Right atrium auricular region (tissue), 2 donors: Measurements from ENCODE around the gene LCLAT1. TPM values are rescaled to one million over a fixed set of nuclear protein-coding genes. Genes with fewer than 3 reads are reported as not detected.
"Not testable (repeated sequence)": the region's sequence is repeated elsewhere in the genome, so short reads cannot be mapped to it uniquely, and the experiment has no call there.

Experiments used
- DNase-seq: peaks from one replicate; pipeline ENCODE4 v3.0.0-alpha.2; 2019; ENCODE audit warnings: low spot score
- H3K27ac ChIP-seq, 2 donors: fragments of 200-600 bp; sonication (generic); 1 replicate in 1 of 2; 2 replicates in 1 of 2; pipeline ENCODE4 v1.5.1; 2016 to 2019
- H3K27me3 ChIP-seq, 2 donors: fragments of 200-600 bp; sonication (generic); one replicate each; pipeline versions ENCODE4 v1.5.1 to v1.6.0; 2017 to 2019
- H3K36me3 ChIP-seq: fragments of 200-600 bp; sonication (generic); one replicate; pipeline ENCODE4 v1.5.1; 2016
- H3K4me1 ChIP-seq, 2 donors: fragments of 200-600 bp; sonication (generic); one replicate each; pipeline versions ENCODE4 v1.5.1 to v1.6.0; 2017 to 2019
- H3K4me3 ChIP-seq, 2 donors: fragments of 200-600 bp; sonication (generic); 1 replicate in 1 of 2; 2 replicates in 1 of 2; pipeline ENCODE4 v1.5.1; 2017 to 2019; ENCODE audit warnings: mild to moderate bottlenecking in 1 of 2, moderate library complexity in 1 of 2
- H3K9me3 ChIP-seq, 2 donors: fragments of 200-600 bp; sonication (generic); one replicate each; pipeline ENCODE4 v1.5.1; 2019
- total RNA-seq, 2 donors: library from RNA; depleted of rRNA; stranded (reverse); fragments of >200 nt; gene quantifications; one replicate each; pipeline ENCODE4 v1.1.0, GENCODE V29; 2016
- TF ChIP-seq, protein P1 (sequence below), 2 donors: fragments of 200-600 bp; sonication (generic); IDR thresholded peaks; one replicate each; pipeline ENCODE4 v1.5.1; 2019; ENCODE audit warnings: antibody characterized with exemption in 2 of 2

LCLAT1 gene
- total RNA-seq, 2 donors from 2014 or later, result 13.2 to 14.3 TPM

DNA sequence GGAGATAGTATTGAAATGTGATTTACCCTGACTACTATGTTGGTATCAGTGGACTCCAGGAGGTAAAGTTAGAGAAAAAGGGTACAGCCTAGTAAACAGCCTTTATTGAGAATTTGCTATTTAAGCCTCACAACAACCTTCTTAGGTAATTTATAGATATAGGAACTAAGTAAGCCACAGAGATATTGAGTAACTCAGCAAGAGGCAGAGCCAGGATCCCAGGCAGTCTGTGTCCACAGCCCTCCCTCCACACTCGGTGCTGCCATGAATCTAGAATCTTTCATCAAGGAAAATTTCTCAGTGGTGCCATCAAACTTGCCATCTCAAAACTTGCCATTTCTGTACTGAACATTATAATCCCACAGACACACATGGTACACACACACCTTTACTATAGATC, 189.3 kb downstream of the LCLAT1 start:
- peaks cover 9% of the 10 kb centered on the region for H3K36me3 ChIP-seq
- no peaks in the 10 kb centered on the region for H3K9me3 ChIP-seq
- no peaks in the 10 kb centered on the region for H3K27me3 ChIP-seq
- no peak for DNase-seq
- no peak overlapping the region for H3K4me3 ChIP-seq
- H3K4me1 ChIP-seq, result no peaks in the 10 kb centered on the region
- TF ChIP-seq, protein P1, sequence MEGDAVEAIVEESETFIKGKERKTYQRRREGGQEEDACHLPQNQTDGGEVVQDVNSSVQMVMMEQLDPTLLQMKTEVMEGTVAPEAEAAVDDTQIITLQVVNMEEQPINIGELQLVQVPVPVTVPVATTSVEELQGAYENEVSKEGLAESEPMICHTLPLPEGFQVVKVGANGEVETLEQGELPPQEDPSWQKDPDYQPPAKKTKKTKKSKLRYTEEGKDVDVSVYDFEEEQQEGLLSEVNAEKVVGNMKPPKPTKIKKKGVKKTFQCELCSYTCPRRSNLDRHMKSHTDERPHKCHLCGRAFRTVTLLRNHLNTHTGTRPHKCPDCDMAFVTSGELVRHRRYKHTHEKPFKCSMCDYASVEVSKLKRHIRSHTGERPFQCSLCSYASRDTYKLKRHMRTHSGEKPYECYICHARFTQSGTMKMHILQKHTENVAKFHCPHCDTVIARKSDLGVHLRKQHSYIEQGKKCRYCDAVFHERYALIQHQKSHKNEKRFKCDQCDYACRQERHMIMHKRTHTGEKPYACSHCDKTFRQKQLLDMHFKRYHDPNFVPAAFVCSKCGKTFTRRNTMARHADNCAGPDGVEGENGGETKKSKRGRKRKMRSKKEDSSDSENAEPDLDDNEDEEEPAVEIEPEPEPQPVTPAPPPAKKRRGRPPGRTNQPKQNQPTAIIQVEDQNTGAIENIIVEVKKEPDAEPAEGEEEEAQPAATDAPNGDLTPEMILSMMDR (IDR thresholded peaks at IDR 0.05), result no peak
- H3K27ac ChIP-seq, result no peak overlapping the region

DNA sequence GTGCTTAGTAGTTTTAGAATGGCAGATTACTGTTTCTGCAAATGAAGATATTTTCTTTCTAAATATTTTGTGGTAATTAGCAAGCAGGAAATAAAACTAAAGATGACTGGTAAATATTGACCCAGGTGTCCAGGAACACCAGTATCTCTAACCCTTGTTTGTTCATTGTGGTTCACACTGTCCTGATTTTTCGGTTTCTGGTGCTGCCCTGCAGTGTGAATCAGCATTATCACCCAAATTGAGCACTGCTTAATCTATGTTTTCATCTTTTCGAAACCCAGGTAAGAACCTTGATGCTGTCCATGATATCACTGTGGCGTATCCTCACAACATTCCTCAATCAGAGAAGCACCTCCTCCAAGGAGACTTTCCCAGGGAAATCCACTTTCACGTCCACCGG, 192.8 kb downstream of the LCLAT1 start:
- H3K4me3 ChIP-seq, result no peak overlapping the region
- no peak for DNase-seq
- peaks cover 9% of the 10 kb centered on the region for H3K36me3 ChIP-seq
- no peak overlapping the region for H3K27ac ChIP-seq
- no peaks in the 10 kb centered on the region for H3K27me3 ChIP-seq
- H3K9me3 ChIP-seq, result no peaks in the 10 kb centered on the region
- H3K4me1 ChIP-seq, result no peaks in the 10 kb centered on the region
- TF ChIP-seq, protein P1 (IDR thresholded peaks at IDR 0.05), result no peak

DNA sequence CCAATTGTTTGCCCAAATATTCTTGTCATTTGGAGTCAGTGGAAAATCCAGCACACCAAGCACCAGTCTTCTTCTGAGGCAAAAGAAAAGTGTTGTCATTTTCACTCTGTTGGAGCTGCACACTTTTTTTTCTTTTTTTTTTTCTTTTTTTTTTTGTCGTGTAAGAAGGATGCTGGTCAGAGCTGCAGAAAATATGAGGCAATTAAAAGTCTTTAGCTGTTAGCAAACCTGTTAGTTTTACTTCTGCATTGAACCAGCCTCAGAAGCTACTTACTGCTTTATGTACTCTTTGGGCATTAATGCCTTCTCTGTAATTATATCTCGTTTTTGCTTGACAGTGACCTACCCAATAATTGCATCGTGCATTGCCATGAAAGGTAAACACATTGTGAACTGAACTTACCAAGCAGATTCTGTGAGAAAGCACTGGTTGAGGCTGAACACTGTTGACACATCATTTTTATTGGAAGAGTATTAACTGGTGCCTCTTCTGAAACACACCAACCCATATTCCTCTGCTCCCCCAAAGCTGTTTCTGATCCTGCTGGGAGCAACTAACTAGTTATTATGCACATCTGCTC, 194.8 kb downstream of the LCLAT1 start:
- H3K27me3 ChIP-seq, result no peaks in the 10 kb centered on the region
- H3K4me3 ChIP-seq, result no peak overlapping the region
- H3K4me1 ChIP-seq, result no peaks in the 10 kb centered on the region
- TF ChIP-seq, protein P1 (IDR thresholded peaks at IDR 0.05), result no peak
- no peaks in the 10 kb centered on the region for H3K9me3 ChIP-seq
- H3K36me3 ChIP-seq, result peaks cover 9% of the 10 kb centered on the region
- H3K27ac ChIP-seq, result no peak overlapping the region
- no peak for DNase-seq

DNA sequence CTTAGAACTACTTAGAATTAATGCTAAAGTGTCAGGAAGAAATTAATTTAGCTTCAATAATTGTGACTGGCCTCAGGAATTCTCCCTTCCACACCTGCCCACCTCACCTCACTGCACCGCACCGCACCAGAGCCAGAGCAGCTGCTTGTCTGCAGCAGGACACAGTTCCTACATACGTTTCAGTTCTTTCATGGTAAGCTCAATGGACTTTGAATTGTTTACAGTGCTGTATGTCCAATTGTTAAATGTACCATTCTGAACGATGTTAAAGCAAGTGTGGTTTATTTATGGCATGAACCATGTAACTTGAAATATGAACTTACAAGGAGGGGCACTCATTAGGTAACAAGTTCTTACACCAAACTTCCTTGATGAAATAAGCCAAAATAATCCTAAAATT, 196.0 kb downstream of the LCLAT1 start:
- DNase-seq, H3K9me3 ChIP-seq, H3K27ac ChIP-seq, H3K36me3 ChIP-seq, H3K4me1 ChIP-seq, H3K27me3 ChIP-seq, H3K4me3 ChIP-seq: not testable (repeated sequence)

DNA sequence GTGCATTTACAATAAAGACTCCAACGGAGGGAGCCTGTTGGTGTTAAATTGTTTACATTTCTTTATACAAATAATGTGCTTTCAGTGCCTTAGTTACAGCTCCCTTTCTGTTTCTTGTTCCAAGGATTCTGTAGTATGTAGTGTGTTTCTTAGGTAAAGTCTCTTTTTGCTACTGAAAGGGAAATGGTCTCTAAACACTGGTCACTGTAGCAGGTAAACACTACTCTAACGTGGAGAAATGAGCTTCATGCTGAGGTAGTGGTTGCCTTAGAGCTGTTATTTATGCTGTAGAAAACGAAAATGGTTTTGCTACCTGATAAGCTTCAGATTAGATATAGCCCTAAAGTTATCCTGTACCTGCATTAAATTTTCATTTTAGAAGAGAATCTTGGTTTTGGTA, 196.6 kb downstream of the LCLAT1 start:
- TF ChIP-seq, protein P1 (IDR thresholded peaks at IDR 0.05), result no peak
- no peak overlapping the region for H3K27ac ChIP-seq
- no peaks in the 10 kb centered on the region for H3K4me1 ChIP-seq
- H3K4me3 ChIP-seq, result no peak overlapping the region
- H3K27me3 ChIP-seq, result no peaks in the 10 kb centered on the region
- DNase-seq, result no peak
- peaks cover 9% of the 10 kb centered on the region for H3K36me3 ChIP-seq
- no peaks in the 10 kb centered on the region for H3K9me3 ChIP-seq

DNA sequence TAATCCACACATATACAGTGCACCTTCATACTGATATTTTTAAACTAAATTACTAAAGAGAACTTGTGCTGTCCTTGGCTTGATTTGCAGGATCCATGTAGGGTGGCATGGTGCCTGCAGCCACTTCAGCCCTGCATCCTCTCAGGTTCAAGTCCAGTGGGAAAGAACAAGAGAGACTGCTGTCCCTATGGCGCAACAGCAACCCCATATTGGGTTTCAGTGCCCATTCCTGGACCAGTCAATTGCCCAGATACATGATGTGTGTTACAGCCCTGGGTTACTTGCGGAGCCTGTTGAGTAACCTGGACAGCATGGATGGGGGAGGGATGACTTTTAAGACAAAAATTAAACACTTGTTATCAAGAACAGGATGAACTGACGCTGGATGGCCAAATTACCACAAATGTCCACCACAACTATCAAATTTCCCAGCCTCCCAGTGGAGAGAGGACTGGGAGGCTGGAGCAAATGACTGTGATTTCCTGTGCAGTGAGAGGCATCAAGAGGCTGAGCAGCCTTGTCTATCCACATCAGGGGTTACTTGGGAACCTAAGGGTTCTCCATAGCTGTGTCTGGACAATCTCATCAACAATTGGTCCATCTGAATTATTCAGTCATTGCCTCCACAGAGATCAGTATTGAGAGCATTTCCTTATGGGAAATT, 198.2 kb downstream of the LCLAT1 start:
- Histone ChIP-seq H3K9me3 (no peaks in the 10 kb centered on the region), H3K4me1 (no peaks in the 10 kb centered on the region), H3K36me3 (peaks cover 4% of the 10 kb centered on the region), H3K4me3 (no peak overlapping the region), H3K27ac (no peak overlapping the region), H3K27me3 (no peaks in the 10 kb centered on the region)
- no peak for DNase-seq
- TF ChIP-seq, protein P1 (IDR thresholded peaks at IDR 0.05), result no peak
